K562 (cell line): ENCODE data around the gene KLHL12. TPM values are rescaled to one million over a fixed set of nuclear protein-coding genes. Genes with fewer than 3 reads are reported as not detected.

Source experiments
- CREB1 ChIP-seq, 2 experiments: sonication (generic) in 1 of 2; formaldehyde crosslinking in 1 of 2; IDR thresholded peaks; 2 replicates each; pipeline versions ENCODE4 v1.6.1 to v1.8.0; 2012 to 2022; ENCODE audit warnings: inconsistent platforms in 1 of 2, mild to moderate bottlenecking in 1 of 2, missing genetic modification reagents in 1 of 2, moderate library complexity in 1 of 2
- E4F1 ChIP-seq: fragments of 250-450 bp; sonication (Bioruptor Pico); IDR thresholded peaks from 2 replicates; pipeline ENCODE4 v1.5.0; 2021; ENCODE audit warnings: mild to moderate bottlenecking, borderline replicate concordance
- HDAC3 ChIP-seq: fragments of 450-650 bp; IDR thresholded peaks from 2 replicates; pipeline ENCODE4 v1.6.1; 2018; ENCODE audit warnings: borderline replicate concordance, mild to moderate bottlenecking, moderate library complexity; ENCODE audit not compliant: partially characterized antibody
- HNRNPUL1 ChIP-seq: fragments of 200-400 bp; formaldehyde crosslinking; IDR thresholded peaks from 2 replicates; pipeline ENCODE4 v1.6.1; 2017; ENCODE audit warnings: low read length
- LEF1 ChIP-seq: fragments of 450-650 bp; IDR thresholded peaks from 2 replicates; pipeline ENCODE4 v1.6.1; 2016; ENCODE audit warnings: mild to moderate bottlenecking
- NCOR1 ChIP-seq: fragments of 450-650 bp; IDR thresholded peaks from 2 replicates; pipeline ENCODE4 v1.6.1; 2016; ENCODE audit warnings: mild to moderate bottlenecking, moderate library complexity
- PTBP1 ChIP-seq: fragments of 200-400 bp; formaldehyde crosslinking; IDR thresholded peaks from 2 replicates; pipeline ENCODE4 v1.6.1; 2017; ENCODE audit warnings: low read depth, low read length
- SAFB ChIP-seq: fragments of 200-400 bp; formaldehyde crosslinking; IDR thresholded peaks from 2 replicates; pipeline ENCODE4 v1.6.1; 2017; ENCODE audit warnings: low read depth, low read length, borderline replicate concordance
- STAT5B ChIP-seq: fragments of 250-450 bp; sonication (Bioruptor Pico); IDR thresholded peaks from 2 replicates; pipeline ENCODE4 v1.8.0; 2021; ENCODE audit warnings: mild to moderate bottlenecking, inconsistent platforms
- STAT6 ChIP-seq: sonication (generic); formaldehyde crosslinking; IDR thresholded peaks from 2 replicates; pipeline ENCODE4 v1.8.1; 2023; ENCODE audit warnings: mild to moderate bottlenecking, missing genetic modification reagents
- polyA plus RNA-seq, 8 experiments: library from polyadenylated mRNA; depleted of rRNA in 4 of 8; stranded (reverse) in 5 of 8; unstranded in 3 of 8; fragments of >200 nt; fragmentation: Nextera tagmentation in 2 of 8; fragmentation: Illumina TruSeq in 1 of 8; extraction: Ambion mirVana in 2 of 8; extraction: Trizol in 1 of 8; gene quantifications; 2 replicates each; pipeline versions ENCODE4 v1.2.1 to v1.2.3, GENCODE V29; 2011 to 2014; ENCODE audit warnings: inconsistent platforms in 1 of 8, missing spikeins in 1 of 8
- total RNA-seq, 7 experiments: library from RNA; depleted of rRNA in 6 of 7; stranded (reverse); fragments of >200 nt in 6 of 7; fragmentation: Illumina TruSeq in 2 of 7; extraction: Trizol in 2 of 7; gene quantifications; 2 replicates each; pipeline versions ENCODE4 v1.2.1 to v1.2.3, GENCODE V29; 2011 to 2021; ENCODE audit warnings: low replicate concordance in 1 of 7
- TF ChIP-seq, protein P1 (sequence below): sonication (generic); formaldehyde crosslinking; IDR thresholded peaks from 2 replicates; pipeline ENCODE4 v1.8.1; 2023; ENCODE audit warnings: missing genetic modification reagents, mild to moderate bottlenecking, borderline replicate concordance
- TF ChIP-seq, protein P2 (sequence below): fragments of 250-450 bp; sonication (Bioruptor Pico); IDR thresholded peaks from 2 replicates; pipeline ENCODE4 v1.8.0; 2022; ENCODE audit warnings: moderate library complexity, mild to moderate bottlenecking, inconsistent platforms
- TF ChIP-seq, protein P3 (sequence below): fragments of 150-350 bp; conservative IDR thresholded peaks from 2 replicates; pipeline ENCODE4 v1.6.1; 2014; ENCODE audit warnings: low read length

The KLHL12 gene
- total and polyA plus RNA-seq, 9 of the 15 experiments (the other 6 are each of a cell fraction or from before 2014, with no cell fraction given): 23.1 to 85.1 (median 35.0) TPM

DNA sequence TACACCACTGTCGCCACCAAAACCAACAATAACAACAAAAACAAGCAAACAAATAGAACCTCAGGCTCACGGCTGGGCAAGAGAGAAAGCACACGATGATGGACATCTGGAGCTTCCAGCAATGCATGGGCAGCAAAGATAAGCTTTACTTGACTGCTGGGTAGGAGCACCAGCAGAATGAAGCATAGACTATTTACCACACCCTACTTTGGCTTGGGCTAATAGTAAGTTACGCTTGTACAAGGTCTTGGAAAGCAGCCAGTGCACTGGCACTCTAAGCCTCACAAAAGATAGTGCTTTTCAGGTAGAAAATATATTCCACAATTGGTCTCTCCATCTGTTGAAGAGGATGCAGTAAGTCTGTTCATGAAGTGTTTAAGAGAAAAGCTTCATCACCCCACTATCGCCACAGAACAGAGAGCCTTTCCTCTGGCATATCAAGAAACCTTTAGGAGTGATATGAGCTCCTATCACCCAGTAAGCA lies 17.4 kb upstream of the KLHL12 start (continued):
- no peak for TF ChIP-seq PTBP1
- TF ChIP-seq, protein P1, sequence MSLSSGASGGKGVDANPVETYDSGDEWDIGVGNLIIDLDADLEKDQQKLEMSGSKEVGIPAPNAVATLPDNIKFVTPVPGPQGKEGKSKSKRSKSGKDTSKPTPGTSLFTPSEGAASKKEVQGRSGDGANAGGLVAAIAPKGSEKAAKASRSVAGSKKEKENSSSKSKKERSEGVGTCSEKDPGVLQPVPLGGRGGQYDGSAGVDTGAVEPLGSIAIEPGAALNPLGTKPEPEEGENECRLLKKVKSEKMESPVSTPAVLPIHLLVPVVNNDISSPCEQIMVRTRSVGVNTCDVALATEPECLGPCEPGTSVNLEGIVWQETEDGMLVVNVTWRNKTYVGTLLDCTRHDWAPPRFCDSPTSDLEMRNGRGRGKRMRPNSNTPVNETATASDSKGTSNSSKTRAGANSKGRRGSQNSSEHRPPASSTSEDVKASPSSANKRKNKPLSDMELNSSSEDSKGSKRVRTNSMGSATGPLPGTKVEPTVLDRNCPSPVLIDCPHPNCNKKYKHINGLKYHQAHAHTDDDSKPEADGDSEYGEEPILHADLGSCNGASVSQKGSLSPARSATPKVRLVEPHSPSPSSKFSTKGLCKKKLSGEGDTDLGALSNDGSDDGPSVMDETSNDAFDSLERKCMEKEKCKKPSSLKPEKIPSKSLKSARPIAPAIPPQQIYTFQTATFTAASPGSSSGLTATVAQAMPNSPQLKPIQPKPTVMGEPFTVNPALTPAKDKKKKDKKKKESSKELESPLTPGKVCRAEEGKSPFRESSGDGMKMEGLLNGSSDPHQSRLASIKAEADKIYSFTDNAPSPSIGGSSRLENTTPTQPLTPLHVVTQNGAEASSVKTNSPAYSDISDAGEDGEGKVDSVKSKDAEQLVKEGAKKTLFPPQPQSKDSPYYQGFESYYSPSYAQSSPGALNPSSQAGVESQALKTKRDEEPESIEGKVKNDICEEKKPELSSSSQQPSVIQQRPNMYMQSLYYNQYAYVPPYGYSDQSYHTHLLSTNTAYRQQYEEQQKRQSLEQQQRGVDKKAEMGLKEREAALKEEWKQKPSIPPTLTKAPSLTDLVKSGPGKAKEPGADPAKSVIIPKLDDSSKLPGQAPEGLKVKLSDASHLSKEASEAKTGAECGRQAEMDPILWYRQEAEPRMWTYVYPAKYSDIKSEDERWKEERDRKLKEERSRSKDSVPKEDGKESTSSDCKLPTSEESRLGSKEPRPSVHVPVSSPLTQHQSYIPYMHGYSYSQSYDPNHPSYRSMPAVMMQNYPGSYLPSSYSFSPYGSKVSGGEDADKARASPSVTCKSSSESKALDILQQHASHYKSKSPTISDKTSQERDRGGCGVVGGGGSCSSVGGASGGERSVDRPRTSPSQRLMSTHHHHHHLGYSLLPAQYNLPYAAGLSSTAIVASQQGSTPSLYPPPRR (CRISPR knock-in tag): no peak
- TF ChIP-seq HNRNPUL1: no peak
- TF ChIP-seq CREB1 (IDR thresholded peaks at IDR 0.05): peak; percentile 32
- no peak for TF ChIP-seq CREB1 (CRISPR knock-in tag; IDR thresholded peaks at IDR 0.05)
- TF ChIP-seq HDAC3: peak; percentile 66
- peak; percentile 95 for TF ChIP-seq NCOR1
- TF ChIP-seq SAFB: no peak
- TF ChIP-seq, protein P2, sequence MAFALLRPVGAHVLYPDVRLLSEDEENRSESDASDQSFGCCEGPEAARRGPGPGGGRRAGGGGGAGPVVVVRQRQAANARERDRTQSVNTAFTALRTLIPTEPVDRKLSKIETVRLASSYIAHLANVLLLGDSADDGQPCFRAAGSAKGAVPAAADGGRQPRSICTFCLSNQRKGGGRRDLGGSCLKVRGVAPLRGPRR: no peak
- no peak for TF ChIP-seq E4F1 (CRISPR knock-in tag)
- TF ChIP-seq STAT6 (CRISPR knock-in tag): no peak
- TF ChIP-seq LEF1: peak; percentile 66; the same call in 1 of the 2 replicates
- TF ChIP-seq STAT5B (CRISPR knock-in tag): no peak
- TF ChIP-seq, protein P3, sequence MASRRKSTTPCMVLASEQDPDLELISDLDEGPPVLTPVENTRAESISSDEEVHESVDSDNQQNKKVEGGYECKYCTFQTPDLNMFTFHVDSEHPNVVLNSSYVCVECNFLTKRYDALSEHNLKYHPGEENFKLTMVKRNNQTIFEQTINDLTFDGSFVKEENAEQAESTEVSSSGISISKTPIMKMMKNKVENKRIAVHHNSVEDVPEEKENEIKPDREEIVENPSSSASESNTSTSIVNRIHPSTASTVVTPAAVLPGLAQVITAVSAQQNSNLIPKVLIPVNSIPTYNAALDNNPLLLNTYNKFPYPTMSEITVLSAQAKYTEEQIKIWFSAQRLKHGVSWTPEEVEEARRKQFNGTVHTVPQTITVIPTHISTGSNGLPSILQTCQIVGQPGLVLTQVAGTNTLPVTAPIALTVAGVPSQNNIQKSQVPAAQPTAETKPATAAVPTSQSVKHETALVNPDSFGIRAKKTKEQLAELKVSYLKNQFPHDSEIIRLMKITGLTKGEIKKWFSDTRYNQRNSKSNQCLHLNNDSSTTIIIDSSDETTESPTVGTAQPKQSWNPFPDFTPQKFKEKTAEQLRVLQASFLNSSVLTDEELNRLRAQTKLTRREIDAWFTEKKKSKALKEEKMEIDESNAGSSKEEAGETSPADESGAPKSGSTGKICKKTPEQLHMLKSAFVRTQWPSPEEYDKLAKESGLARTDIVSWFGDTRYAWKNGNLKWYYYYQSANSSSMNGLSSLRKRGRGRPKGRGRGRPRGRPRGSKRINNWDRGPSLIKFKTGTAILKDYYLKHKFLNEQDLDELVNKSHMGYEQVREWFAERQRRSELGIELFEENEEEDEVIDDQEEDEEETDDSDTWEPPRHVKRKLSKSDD: no peak
